ENCODE results near the gene TEKT5. TPM values are rescaled to one million over a fixed set of nuclear protein-coding genes. Genes with fewer than 3 reads are reported as not detected.
A peak's percentile ranks its signal among the peaks of the same experiment; 100 is the strongest.

Gene TEKT5
- total RNA-seq, 1 donor from 2014 or later = 1.0 TPM

- Mint-ChIP-seq H3K27me3 (ENCODE audit: low read depth) (peaks cover 1% of the 10 kb centered on the region), H3K36me3 (no peaks in the 10 kb centered on the region), H3K4me3 (no peak overlapping the region), H3K27ac (no peak overlapping the region), H3K9me3 (no peaks in the 10 kb centered on the region), H3K4me1 (no peaks in the 10 kb centered on the region)
- TF ChIP-seq CTCF (IDR thresholded peaks at IDR 0.05; ENCODE audit: unreplicated experiment) = no peak
- no peak for DNase-seq (ENCODE audit: low spot score in 2 of 2, unreplicated experiment in 2 of 2)
Measured at GRCh38 chr16:10692470-10692869, 2.3 kb downstream of the TEKT5 start.

- no peak overlapping the region for H3K4me3 Mint-ChIP-seq
- no peaks in the 10 kb centered on the region for H3K9me3 Mint-ChIP-seq
- DNase-seq (ENCODE audit: low spot score in 2 of 2, unreplicated experiment in 2 of 2) = no peak
- H3K36me3 Mint-ChIP-seq = no peaks in the 10 kb centered on the region
- TF ChIP-seq CTCF (IDR thresholded peaks at IDR 0.05; ENCODE audit: unreplicated experiment) = no peak
- H3K4me1 Mint-ChIP-seq = peaks cover 6% of the 10 kb centered on the region
- no peak overlapping the region for H3K27ac Mint-ChIP-seq
- H3K27me3 Mint-ChIP-seq (ENCODE audit: low read depth) = peaks cover 1% of the 10 kb centered on the region
Measured at GRCh38 chr16:10688726-10689125, 6.0 kb downstream of the TEKT5 start.

- H3K4me3 Mint-ChIP-seq = no peak overlapping the region
- DNase-seq (ENCODE audit: low spot score in 2 of 2, unreplicated experiment in 2 of 2) = no peak
- peaks cover 1% of the 10 kb centered on the region for H3K27me3 Mint-ChIP-seq (ENCODE audit: low read depth)
- H3K4me1 Mint-ChIP-seq = peaks cover 6% of the 10 kb centered on the region
- H3K36me3 Mint-ChIP-seq = no peaks in the 10 kb centered on the region
- no peak overlapping the region for H3K27ac Mint-ChIP-seq
- H3K9me3 Mint-ChIP-seq = no peaks in the 10 kb centered on the region
- TF ChIP-seq CTCF (IDR thresholded peaks at IDR 0.05; ENCODE audit: unreplicated experiment) = no peak
Measured at GRCh38 chr16:10688291-10688690, 6.4 kb downstream of the TEKT5 start.

GRCh38 chr16:10685709-10686108 is 9.0 kb downstream of the TEKT5 start:
- TF ChIP-seq CTCF (IDR thresholded peaks at IDR 0.05; ENCODE audit: unreplicated experiment) = no peak
- H3K36me3 Mint-ChIP-seq = no peaks in the 10 kb centered on the region
- H3K27me3 Mint-ChIP-seq (ENCODE audit: low read depth) = no peaks in the 10 kb centered on the region
- H3K4me1 Mint-ChIP-seq = peaks cover 6% of the 10 kb centered on the region
- DNase-seq (ENCODE audit: low spot score in 2 of 2, unreplicated experiment in 2 of 2) = no peak
- no peak overlapping the region for H3K27ac Mint-ChIP-seq
- H3K4me3 Mint-ChIP-seq = no peak overlapping the region
- no peaks in the 10 kb centered on the region for H3K9me3 Mint-ChIP-seq

GRCh38 chr16:10684511-10685151 is 10.1 kb downstream of the TEKT5 start:
- DNase-seq (ENCODE audit: low spot score in 2 of 2, unreplicated experiment in 2 of 2) = no peak
- peak overlapping the region; percentile 49 for H3K27ac Mint-ChIP-seq

More at GRCh38 chr16:10684511-10685151, 10.1 kb downstream of the TEKT5 start:
- H3K36me3 Mint-ChIP-seq = no peaks in the 10 kb centered on the region
- no peak overlapping the region for H3K4me3 Mint-ChIP-seq
- H3K27me3 Mint-ChIP-seq (ENCODE audit: low read depth) = no peaks in the 10 kb centered on the region
- no peaks in the 10 kb centered on the region for H3K9me3 Mint-ChIP-seq
- H3K4me1 Mint-ChIP-seq = peaks cover 6% of the 10 kb centered on the region
- TF ChIP-seq CTCF (IDR thresholded peaks at IDR 0.05; ENCODE audit: unreplicated experiment) = no peak
